Sigmoid colon (tissue), 4 donors: ENCODE data around the gene KLHL9.

Experiments used
- EP300 ChIP-seq, 4 donors: sonication (generic); formaldehyde crosslinking; IDR thresholded peaks; one replicate each; pipeline ENCODE4 v1.6.1; 2017; ENCODE audit warnings: antibody characterized with exemption in 4 of 4
- POLR2A ChIP-seq, 2 donors: fragments of 450-650 bp; IDR thresholded peaks; one replicate each; pipeline ENCODE4 v1.6.1; 2016; ENCODE audit warnings: antibody characterized with exemption in 2 of 2, mild to moderate bottlenecking in 2 of 2, moderate library complexity in 2 of 2
- TF ChIP-seq, protein P1 (sequence below), 4 experiments: fragments of 450-650 bp in 3 of 4; fragments of 200-600 bp in 1 of 4; IDR thresholded peaks; one replicate each; pipeline ENCODE4 v1.5.1; 2016 to 2019; ENCODE audit warnings: antibody characterized with exemption in 4 of 4, mild to moderate bottlenecking in 3 of 4, moderate library complexity in 2 of 4

DNA sequence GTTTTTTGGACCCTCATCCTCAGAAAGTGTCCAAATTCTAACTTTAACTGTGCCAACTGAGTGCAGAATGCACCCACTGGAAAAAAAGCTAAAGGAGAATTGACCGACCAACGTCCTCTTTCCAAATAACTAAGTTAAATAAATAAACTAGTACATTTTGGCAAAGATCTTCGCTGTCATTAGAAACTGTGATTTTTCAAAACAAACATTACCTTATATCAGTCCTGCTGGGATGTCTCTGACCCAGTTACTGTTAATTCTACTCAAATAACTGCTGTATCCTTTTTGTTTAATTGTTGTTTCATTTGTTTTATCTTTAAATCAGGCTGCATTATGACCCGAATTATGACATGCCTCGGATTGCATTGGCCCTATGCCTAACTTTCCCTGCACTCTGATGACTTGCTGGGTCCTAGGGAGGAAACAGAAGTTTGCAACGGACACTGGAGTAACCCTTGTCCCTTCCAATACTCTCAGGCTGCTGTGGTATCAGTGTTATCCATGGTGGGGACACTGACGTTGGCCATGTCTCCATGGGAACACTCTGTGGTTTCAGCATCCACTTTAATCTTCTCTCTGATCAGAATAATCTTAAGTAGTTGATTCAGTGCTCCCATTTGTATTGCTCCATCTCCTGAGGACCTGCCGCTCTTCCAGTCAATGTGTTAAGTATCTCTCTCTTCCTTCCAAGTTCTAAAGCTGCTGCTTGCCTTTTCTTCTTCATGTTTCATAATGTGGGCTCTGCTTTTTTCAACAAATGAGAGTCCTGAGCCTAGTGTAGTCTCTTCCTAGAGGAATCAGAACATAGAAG, 19.0 kb downstream of the KLHL9 start:
- TF ChIP-seq POLR2A (IDR thresholded peaks at IDR 0.05) (no peak), EP300 (IDR thresholded peaks at IDR 0.05) (no peak)
- TF ChIP-seq, protein P1, sequence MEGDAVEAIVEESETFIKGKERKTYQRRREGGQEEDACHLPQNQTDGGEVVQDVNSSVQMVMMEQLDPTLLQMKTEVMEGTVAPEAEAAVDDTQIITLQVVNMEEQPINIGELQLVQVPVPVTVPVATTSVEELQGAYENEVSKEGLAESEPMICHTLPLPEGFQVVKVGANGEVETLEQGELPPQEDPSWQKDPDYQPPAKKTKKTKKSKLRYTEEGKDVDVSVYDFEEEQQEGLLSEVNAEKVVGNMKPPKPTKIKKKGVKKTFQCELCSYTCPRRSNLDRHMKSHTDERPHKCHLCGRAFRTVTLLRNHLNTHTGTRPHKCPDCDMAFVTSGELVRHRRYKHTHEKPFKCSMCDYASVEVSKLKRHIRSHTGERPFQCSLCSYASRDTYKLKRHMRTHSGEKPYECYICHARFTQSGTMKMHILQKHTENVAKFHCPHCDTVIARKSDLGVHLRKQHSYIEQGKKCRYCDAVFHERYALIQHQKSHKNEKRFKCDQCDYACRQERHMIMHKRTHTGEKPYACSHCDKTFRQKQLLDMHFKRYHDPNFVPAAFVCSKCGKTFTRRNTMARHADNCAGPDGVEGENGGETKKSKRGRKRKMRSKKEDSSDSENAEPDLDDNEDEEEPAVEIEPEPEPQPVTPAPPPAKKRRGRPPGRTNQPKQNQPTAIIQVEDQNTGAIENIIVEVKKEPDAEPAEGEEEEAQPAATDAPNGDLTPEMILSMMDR (IDR thresholded peaks at IDR 0.05) = no peak
